ENCODE data around the gene DYNLT4.
"Not testable (repeated sequence)": the region's sequence is repeated elsewhere in the genome, so short reads cannot be mapped to it uniquely, and the experiment has no call there.

Gene DYNLT4

DNA sequence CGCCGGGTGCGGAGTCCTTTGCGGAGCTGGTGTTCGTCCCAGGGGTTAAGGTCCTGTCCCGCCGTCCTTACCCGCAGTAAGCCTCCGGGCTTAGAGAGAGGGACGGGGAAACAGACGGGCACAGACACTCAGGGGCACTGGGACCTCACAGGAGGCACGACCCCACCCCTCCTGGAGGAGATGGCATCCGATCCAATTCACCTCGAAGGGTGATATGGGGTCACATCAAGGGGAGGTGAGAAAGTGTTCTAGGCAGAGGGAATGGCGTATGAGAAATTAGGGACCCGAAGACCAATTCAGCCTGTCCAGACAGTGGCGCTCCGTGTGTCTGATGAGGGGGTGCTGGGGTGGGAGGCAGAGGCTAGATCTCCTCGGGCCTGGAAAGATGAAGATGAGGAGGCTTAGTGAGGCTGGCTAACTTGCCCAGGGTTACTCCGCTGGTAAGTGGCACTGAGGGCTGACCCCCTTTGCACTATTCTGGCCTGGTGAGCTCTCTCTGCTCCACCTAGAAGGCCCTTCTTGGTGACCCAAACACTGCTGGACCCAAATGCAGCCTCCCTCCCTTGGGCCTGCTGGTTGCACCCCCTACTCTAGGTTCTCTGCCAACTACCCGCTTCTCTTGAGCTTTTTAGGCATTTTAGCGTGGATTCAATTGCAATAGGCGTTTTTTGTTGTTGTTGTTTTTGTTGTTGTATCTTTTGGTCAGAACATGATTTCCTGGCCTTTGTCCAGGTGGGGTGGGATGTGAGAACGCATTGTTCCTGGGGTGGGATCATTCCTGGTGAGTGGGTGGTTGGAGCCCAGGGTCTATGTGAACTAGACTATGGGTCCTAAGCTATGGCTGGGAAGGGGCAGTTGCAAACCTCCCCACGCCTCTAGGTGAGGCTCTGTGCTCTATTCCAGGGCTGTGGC is 13.4 kb upstream of the DYNLT4 start:
- no peak overlapping the region for H3K27ac ChIP-seq
- no peak for DNase-seq
- TF ChIP-seq, protein P1, sequence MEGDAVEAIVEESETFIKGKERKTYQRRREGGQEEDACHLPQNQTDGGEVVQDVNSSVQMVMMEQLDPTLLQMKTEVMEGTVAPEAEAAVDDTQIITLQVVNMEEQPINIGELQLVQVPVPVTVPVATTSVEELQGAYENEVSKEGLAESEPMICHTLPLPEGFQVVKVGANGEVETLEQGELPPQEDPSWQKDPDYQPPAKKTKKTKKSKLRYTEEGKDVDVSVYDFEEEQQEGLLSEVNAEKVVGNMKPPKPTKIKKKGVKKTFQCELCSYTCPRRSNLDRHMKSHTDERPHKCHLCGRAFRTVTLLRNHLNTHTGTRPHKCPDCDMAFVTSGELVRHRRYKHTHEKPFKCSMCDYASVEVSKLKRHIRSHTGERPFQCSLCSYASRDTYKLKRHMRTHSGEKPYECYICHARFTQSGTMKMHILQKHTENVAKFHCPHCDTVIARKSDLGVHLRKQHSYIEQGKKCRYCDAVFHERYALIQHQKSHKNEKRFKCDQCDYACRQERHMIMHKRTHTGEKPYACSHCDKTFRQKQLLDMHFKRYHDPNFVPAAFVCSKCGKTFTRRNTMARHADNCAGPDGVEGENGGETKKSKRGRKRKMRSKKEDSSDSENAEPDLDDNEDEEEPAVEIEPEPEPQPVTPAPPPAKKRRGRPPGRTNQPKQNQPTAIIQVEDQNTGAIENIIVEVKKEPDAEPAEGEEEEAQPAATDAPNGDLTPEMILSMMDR (IDR thresholded peaks at IDR 0.05; ENCODE audit: low read depth, low read length) = no peak

DNA sequence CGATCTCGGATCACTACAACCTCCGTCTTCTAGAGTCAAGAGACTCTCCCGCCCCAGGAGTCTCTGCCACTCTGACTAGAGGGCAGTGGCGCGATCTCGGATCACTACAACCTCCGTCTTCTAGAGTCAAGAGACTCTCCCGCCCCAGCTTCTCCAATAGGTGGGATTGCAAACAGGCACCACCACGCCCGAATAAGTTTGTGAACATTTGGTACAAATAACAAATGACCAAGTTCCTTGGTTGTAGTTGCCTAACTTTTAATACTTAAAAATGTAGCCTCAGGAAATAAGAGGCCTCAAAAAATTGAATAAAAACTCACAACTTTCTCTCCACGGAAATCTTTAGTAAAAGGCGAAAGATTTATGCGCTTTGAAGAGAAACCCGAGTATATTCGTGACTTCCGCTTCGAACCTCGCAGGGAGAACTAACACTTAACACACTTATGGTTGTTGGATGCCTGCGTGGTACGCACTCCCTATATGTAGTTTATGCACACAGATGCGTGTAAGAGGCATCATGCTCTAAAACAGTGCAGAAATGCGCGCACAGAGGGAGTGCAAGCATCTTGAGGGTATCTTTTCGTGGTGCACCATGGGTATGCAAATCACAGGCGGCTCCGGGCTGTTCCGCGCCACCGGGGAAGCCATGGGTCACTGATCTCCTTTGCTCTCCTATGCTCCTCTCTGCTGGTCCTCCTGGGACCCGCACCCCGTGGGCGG is 12.6 kb upstream of the DYNLT4 start:
- no peak for DNase-seq
- H3K36me3 ChIP-seq = no peaks in the 10 kb centered on the region
- H3K9me3 ChIP-seq (ENCODE audit: severe bottlenecking) = no peaks in the 10 kb centered on the region
- H3K27me3 ChIP-seq (ENCODE audit: insufficient read depth, low read depth, severe bottlenecking) = no peaks in the 10 kb centered on the region
- TF ChIP-seq, protein P1 (IDR thresholded peaks at IDR 0.05; ENCODE audit: low read depth, low read length) = no peak
- H3K4me3 ChIP-seq (ENCODE audit: low read depth, low read length) = no peak overlapping the region
- no peak overlapping the region for H3K27ac ChIP-seq

More for the DNA sequence above, 13.4 kb upstream of the DYNLT4 start:
- Histone ChIP-seq H3K27me3 (ENCODE audit: insufficient read depth, low read depth, severe bottlenecking) (no peaks in the 10 kb centered on the region), H3K9me3 (ENCODE audit: severe bottlenecking) (no peaks in the 10 kb centered on the region), H3K4me3 (ENCODE audit: low read depth, low read length) (no peak overlapping the region), H3K36me3 (no peaks in the 10 kb centered on the region)

DNA sequence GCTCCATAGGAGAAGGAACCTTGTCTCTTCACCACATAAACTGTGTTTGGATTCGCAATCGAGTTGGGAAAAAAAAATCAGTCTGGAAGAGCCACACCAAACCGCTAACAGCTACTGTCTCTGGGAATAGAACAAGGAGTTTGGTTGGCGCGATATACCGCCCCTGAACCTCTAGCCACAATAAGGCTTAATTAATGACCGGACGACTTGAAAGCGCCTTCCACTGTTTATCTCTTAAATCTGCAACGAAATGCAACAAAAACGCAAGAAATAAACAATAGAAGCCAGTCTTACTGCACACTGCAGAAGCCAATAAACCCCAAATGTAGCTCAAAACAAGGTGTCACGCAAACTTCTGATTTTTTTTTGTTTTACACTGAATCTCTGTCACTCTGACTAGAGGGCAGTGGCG is 12.1 kb upstream of the DYNLT4 start:
- TF ChIP-seq, protein P1 (IDR thresholded peaks at IDR 0.05; ENCODE audit: low read depth, low read length) = no peak
- no peaks in the 10 kb centered on the region for H3K36me3 ChIP-seq
- H3K27me3 ChIP-seq (ENCODE audit: insufficient read depth, low read depth, severe bottlenecking) = no peaks in the 10 kb centered on the region
- H3K4me3 ChIP-seq (ENCODE audit: low read depth, low read length) = no peak overlapping the region
- H3K27ac ChIP-seq = no peak overlapping the region
- no peaks in the 10 kb centered on the region for H3K9me3 ChIP-seq (ENCODE audit: severe bottlenecking)
- no peak for DNase-seq

DNA sequence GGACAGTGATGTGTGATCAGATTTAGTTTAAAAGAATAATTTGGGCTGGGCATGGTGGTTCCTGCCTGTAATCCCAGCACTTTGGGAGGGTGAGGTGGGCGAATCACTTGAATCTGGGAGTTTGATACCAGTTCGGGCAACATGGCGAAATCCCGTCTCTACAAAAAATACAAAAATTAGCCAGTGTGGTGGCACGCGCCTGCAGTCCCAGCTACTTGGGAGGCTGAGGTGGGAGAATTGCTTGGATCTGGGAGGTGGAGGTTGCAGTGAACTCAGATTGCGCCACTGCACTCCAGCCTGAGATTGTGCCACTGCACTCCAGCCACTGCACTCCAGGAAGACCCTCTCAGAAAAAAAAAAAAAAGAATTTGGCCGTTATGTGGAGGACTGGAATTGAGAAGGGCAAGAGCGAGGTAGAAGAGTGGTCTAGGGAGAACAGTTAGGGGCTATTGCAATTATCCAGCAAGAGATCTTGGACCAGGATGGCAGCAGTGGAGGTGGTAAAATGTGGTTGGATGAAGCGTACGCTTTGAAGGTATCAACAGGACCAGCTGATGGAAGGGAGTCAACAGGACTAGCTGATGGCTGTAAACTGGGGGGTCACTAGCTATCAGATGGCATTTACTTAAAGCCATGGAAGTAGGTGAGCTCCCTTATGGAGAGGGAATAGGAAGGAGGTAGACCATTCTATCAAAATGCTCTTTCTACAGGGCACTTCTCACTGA is 10.8 kb upstream of the DYNLT4 start:
- Histone ChIP-seq H3K4me3 (ENCODE audit: low read depth, low read length) (no peak overlapping the region), H3K36me3 (no peaks in the 10 kb centered on the region), H3K9me3 (ENCODE audit: severe bottlenecking) (no peaks in the 10 kb centered on the region), H3K27me3 (ENCODE audit: insufficient read depth, low read depth, severe bottlenecking) (no peaks in the 10 kb centered on the region), H3K27ac (no peak overlapping the region)
- TF ChIP-seq, protein P1 (IDR thresholded peaks at IDR 0.05; ENCODE audit: low read depth, low read length) = no peak
- DNase-seq = no peak

DNA sequence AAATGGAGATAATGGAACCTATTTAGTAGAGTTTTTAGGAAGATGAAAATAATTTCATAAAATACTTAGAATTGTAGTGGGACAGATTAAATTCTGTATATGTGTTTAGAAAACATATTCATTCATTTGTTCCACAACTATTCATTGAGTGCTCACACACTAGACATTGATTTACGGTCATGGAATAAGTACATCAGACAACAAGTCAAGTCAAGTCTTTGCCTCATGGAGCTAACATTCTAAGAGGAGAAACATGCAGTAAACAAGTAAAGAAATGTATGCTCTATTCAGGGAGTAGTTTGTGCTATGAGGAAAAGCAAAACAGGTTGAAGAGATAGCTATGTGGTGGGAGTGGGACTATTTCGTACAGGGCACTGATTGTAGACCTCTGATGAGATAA is 10.2 kb upstream of the DYNLT4 start:
- Histone ChIP-seq H3K27me3 (ENCODE audit: insufficient read depth, low read depth, severe bottlenecking) (no peaks in the 10 kb centered on the region), H3K36me3 (no peaks in the 10 kb centered on the region), H3K27ac (no peak overlapping the region), H3K4me3 (ENCODE audit: low read depth, low read length) (no peak overlapping the region), H3K9me3 (ENCODE audit: severe bottlenecking) (no peaks in the 10 kb centered on the region)
- no peak for DNase-seq
- TF ChIP-seq, protein P1 (IDR thresholded peaks at IDR 0.05; ENCODE audit: low read depth, low read length) = no peak

DNA sequence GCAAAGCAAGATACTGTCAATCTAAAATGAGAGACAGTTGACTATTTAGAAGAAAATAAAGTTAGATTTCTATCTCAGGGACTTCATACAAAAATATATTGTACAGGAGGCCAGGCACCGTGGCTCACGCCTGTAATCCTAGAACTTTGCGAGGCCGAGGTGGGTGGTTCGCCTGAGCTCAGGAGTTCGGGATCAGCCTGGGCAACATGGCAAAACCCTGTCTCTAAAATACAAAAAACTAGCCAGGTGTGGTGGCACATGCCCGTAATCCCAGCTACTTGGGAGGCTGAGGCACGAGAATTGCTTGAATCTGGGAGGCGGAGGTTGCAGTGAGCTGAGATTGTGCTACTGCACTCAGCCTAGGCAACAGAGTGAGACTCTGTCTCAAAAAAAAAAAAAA is 8.8 kb upstream of the DYNLT4 start:
- H3K36me3 ChIP-seq; H3K27ac ChIP-seq; H3K4me3 ChIP-seq (ENCODE audit: low read depth, low read length); DNase-seq; H3K27me3 ChIP-seq (ENCODE audit: insufficient read depth, low read depth, severe bottlenecking); H3K9me3 ChIP-seq (ENCODE audit: severe bottlenecking): not testable (repeated sequence)
